K562 (cell line): Measurements from ENCODE around the gene PYCR2. TPM values are rescaled to one million over a fixed set of nuclear protein-coding genes. Genes with fewer than 3 reads are reported as not detected.

ENCODE experiments used
- ATF7 ChIP-seq: fragments of 450-650 bp; IDR thresholded peaks from 2 replicates; pipeline ENCODE4 v1.7.1; 2014; ENCODE audit warnings: mild to moderate bottlenecking, moderate library complexity
- BDP1 ChIP-seq: IDR thresholded peaks from 3 replicates; pipeline ENCODE4 v1.6.1; 2011; ENCODE audit not compliant: insufficient read length, insufficient read depth
- BHLHE40 ChIP-seq: IDR thresholded peaks from 2 replicates; pipeline ENCODE4 v1.6.1; 2011; ENCODE audit warnings: low read length, improper control_type of control experiment
- FOXM1 ChIP-seq, 2 experiments: fragments of 450-650 bp in 1 of 2; sonication (generic) in 1 of 2; formaldehyde crosslinking in 1 of 2; IDR thresholded peaks; 2 replicates each; pipeline versions ENCODE4 v1.6.1 to v1.9.0; 2017 to 2022; ENCODE audit warnings: low read depth in 2 of 2, mild to moderate bottlenecking in 2 of 2, missing genetic modification reagents in 1 of 2, moderate library complexity in 1 of 2
- GTF2F1 ChIP-seq: IDR thresholded peaks from 2 replicates; pipeline ENCODE4 v1.6.1; 2011; ENCODE audit warnings: low read depth, low read length, improper control_type of control experiment
- JUNB ChIP-seq: fragments of 450-650 bp; formaldehyde crosslinking; conservative IDR thresholded peaks from 2 replicates; pipeline ENCODE4 v1.4.0; 2020; ENCODE audit warnings: mild to moderate bottlenecking
- KLF13 ChIP-seq: fragments of 450-650 bp; IDR thresholded peaks from 2 replicates; pipeline ENCODE4 v1.6.1; 2016; ENCODE audit warnings: missing genetic modification characterization, low read depth, mild to moderate bottlenecking, missing compliant biosample characterization, moderate library complexity, borderline replicate concordance
- MAFG ChIP-seq: fragments of 450-650 bp; conservative IDR thresholded peaks from 2 replicates; pipeline ENCODE4 v1.6.1; 2016; ENCODE audit warnings: missing genetic modification characterization, missing compliant biosample characterization
- MCM7 ChIP-seq, 2 experiments: fragments of 450-650 bp; IDR thresholded peaks; 2 replicates each; pipeline ENCODE4 v1.6.1; 2016 to 2018
- POLR3A ChIP-seq: IDR thresholded peaks from 2 replicates; pipeline ENCODE4 v1.6.1; 2011; ENCODE audit warnings: borderline replicate concordance, mild to moderate bottlenecking, moderate library complexity; ENCODE audit not compliant: insufficient read length, insufficient read depth; ENCODE audit errors: extremely low read depth
- RAD21 ChIP-seq, 2 experiments: fragments of 250-450 bp in 1 of 2; fragments of 450-650 bp in 1 of 2; sonication (Bioruptor Pico) in 1 of 2; formaldehyde crosslinking in 1 of 2; IDR thresholded peaks in 1 of 2; conservative IDR thresholded peaks in 1 of 2; 2 replicates each; pipeline versions ENCODE4 v1.4.0 to v1.8.0; 2020 to 2022; ENCODE audit warnings: mild to moderate bottlenecking in 2 of 2, moderate library complexity in 1 of 2
- RBM25 ChIP-seq: fragments of 200-400 bp; formaldehyde crosslinking; IDR thresholded peaks from 2 replicates; pipeline ENCODE4 v1.6.1; 2018; ENCODE audit warnings: low read length, low read depth, moderate library complexity; ENCODE audit not compliant: severe bottlenecking
- TCF3 ChIP-seq: sonication (generic); formaldehyde crosslinking; IDR thresholded peaks from 2 replicates; pipeline ENCODE4 v1.4.0; 2020; ENCODE audit warnings: mild to moderate bottlenecking, missing genetic modification reagents
- TCF7L2 ChIP-seq: fragments of 150-350 bp; IDR thresholded peaks from 2 replicates; pipeline ENCODE4 v1.6.1; 2016; ENCODE audit warnings: low read depth, mild to moderate bottlenecking, low read length, moderate library complexity
- TRIM28 ChIP-seq: fragments of 450-650 bp; IDR thresholded peaks from 2 replicates; pipeline ENCODE4 v1.6.1; 2017
- ZNF232 ChIP-seq: sonication (generic); formaldehyde crosslinking; IDR thresholded peaks from 2 replicates; pipeline ENCODE4 v1.8.0; 2022; ENCODE audit warnings: mild to moderate bottlenecking, missing genetic modification reagents
- ZNF347 ChIP-seq: fragments of 450-650 bp; formaldehyde crosslinking; IDR thresholded peaks from 2 replicates; pipeline ENCODE4 v1.4.0; 2020; ENCODE audit warnings: low read depth, mild to moderate bottlenecking, moderate library complexity
- ZNF766 ChIP-seq: fragments of 200-800 bp; sonication (Bioruptor generic); conservative IDR thresholded peaks from 2 replicates; pipeline ENCODE4 v1.6.1; 2016; ENCODE audit warnings: missing genetic modification characterization, missing compliant biosample characterization
- polyA plus RNA-seq, 8 experiments: library from polyadenylated mRNA; depleted of rRNA in 4 of 8; stranded (reverse) in 5 of 8; unstranded in 3 of 8; fragments of >200 nt; fragmentation: Nextera tagmentation in 2 of 8; fragmentation: Illumina TruSeq in 1 of 8; extraction: Ambion mirVana in 2 of 8; extraction: Trizol in 1 of 8; gene quantifications; 2 replicates each; pipeline versions ENCODE4 v1.2.1 to v1.2.3, GENCODE V29; 2011 to 2014; ENCODE audit warnings: inconsistent platforms in 1 of 8, missing spikeins in 1 of 8
- total RNA-seq, 7 experiments: library from RNA; depleted of rRNA in 6 of 7; stranded (reverse); fragments of >200 nt in 6 of 7; fragmentation: Illumina TruSeq in 2 of 7; extraction: Trizol in 2 of 7; gene quantifications; 2 replicates each; pipeline versions ENCODE4 v1.2.1 to v1.2.3, GENCODE V29; 2011 to 2021; ENCODE audit warnings: low replicate concordance in 1 of 7
- TF ChIP-seq, protein P1 (sequence below): sonication (generic); formaldehyde crosslinking; IDR thresholded peaks from 2 replicates; pipeline ENCODE4 v1.8.0; 2023; ENCODE audit warnings: mild to moderate bottlenecking, missing genetic modification reagents
- TF ChIP-seq, protein P2 (sequence below): fragments of 250-450 bp; sonication (Bioruptor Pico); IDR thresholded peaks from 2 replicates; pipeline ENCODE4 v1.5.1; 2021; ENCODE audit warnings: mild to moderate bottlenecking
- TF ChIP-seq, protein P3 (sequence below): sonication (generic); formaldehyde crosslinking; IDR thresholded peaks from 2 replicates; pipeline ENCODE4 v1.8.1; 2023; ENCODE audit warnings: mild to moderate bottlenecking, missing genetic modification reagents
- TF ChIP-seq, protein P4 (sequence below): fragments of 250-450 bp; sonication (Bioruptor Pico); IDR thresholded peaks from 2 replicates; pipeline ENCODE4 v1.8.0; 2021; ENCODE audit warnings: moderate library complexity, mild to moderate bottlenecking, inconsistent platforms

PYCR2 gene
- total and polyA plus RNA-seq, 9 of the 15 experiments (the other 6 are each of a cell fraction or from before 2014, with no cell fraction given): 5.5 to 219 (median 127) TPM

DNA sequence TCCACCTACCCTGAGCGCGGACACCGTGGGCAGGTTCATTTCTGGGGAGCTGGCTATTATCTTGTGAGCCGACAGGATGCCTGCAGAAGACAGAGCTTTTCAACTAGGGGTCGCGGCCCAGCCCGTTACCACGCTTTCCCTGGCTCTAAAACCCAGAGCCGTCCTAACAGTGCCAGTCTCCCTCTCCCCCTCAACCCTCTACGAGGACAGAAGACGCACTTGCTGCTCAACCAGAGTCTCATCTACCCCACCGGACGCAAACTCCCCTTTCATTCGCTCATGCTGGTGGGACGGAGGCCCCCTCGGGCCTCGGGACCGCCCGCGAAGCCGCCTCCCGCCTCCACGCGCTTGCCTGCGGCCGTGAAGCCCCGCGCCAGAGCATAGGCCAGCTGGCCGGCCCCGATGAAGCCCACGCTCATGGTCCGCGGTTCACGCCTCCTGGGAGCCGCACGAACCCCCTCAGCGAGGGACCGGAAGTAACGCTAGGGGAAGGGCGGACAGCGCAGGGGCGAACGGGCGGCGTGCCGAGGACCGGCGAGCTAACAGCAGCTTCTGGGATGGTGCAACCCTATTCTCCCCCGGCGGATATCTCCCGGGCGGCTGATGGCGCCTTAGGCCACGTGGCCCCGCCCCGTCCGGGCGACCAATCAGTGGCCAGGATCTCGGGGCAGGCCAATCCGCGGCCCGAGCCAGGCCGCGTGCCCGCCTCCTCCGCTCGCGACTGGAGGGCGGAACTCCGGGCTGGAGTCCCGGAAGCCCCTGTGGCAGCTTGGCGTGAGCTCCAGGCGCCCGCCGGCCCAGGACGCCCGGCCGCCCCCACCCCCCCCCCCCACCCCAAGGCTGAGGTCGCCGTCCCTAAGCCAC, at the start of gene PYCR2 (continued):
- TF ChIP-seq POLR3A (no peak), FOXM1 (IDR thresholded peaks at IDR 0.05; ENCODE audit: low read depth) (no peak), FOXM1 (CRISPR knock-in tag; IDR thresholded peaks at IDR 0.05; ENCODE audit: low read depth) (0 out of 2 replicates have a peak, but pooled peaks have one; percentile 52), ZNF347 (0 out of 2 replicates have a peak, but pooled peaks have one; percentile 23), ZNF232 (CRISPR knock-in tag) (no peak), BHLHE40 (peak; percentile 75), MCM7 (IDR thresholded peaks at IDR 0.05) (no peak), TCF7L2 (no peak), GTF2F1 (peak; percentile 33; the same call in 1 of the 2 replicates), TRIM28 (peak; percentile 17; the same call in 1 of the 2 replicates), JUNB (CRISPR knock-in tag) (no peak), ZNF766 (CRISPR knock-in tag) (0 out of 2 replicates have a peak, but pooled peaks have one; percentile 24), TCF3 (CRISPR knock-in tag) (peak; percentile 44; the same call in 1 of the 2 replicates), KLF13 (peak; percentile 87), RAD21 (CRISPR knock-in tag; conservative IDR thresholded peaks at IDR 0.05 in 1 of 2, IDR thresholded peaks at IDR 0.05 in 1 of 2) (peak in 1 of 2 experiments; percentile 16; a peak in 2 of 4 replicates), MAFG (tag) (no peak), BDP1 (no peak), RBM25 (peak; percentile 100), ATF7 (peak; percentile 90; the same call in 1 of the 2 replicates)
- TF ChIP-seq, protein P1, sequence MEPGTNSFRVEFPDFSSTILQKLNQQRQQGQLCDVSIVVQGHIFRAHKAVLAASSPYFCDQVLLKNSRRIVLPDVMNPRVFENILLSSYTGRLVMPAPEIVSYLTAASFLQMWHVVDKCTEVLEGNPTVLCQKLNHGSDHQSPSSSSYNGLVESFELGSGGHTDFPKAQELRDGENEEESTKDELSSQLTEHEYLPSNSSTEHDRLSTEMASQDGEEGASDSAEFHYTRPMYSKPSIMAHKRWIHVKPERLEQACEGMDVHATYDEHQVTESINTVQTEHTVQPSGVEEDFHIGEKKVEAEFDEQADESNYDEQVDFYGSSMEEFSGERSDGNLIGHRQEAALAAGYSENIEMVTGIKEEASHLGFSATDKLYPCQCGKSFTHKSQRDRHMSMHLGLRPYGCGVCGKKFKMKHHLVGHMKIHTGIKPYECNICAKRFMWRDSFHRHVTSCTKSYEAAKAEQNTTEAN: no peak
- TF ChIP-seq, protein P2, sequence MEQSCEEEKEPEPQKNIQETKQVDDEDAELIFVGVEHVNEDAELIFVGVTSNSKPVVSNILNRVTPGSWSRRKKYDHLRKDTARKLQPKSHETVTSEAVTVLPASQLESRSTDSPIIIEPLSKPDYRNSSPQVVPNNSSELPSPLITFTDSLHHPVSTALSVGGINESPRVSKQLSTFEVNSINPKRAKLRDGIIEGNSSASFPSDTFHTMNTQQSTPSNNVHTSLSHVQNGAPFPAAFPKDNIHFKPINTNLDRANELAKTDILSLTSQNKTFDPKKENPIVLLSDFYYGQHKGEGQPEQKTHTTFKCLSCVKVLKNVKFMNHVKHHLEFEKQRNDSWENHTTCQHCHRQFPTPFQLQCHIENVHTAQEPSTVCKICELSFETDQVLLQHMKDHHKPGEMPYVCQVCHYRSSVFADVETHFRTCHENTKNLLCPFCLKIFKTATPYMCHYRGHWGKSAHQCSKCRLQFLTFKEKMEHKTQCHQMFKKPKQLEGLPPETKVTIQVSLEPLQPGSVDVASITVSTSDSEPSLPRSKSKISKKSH (CRISPR knock-in tag): no peak
- TF ChIP-seq, protein P3, sequence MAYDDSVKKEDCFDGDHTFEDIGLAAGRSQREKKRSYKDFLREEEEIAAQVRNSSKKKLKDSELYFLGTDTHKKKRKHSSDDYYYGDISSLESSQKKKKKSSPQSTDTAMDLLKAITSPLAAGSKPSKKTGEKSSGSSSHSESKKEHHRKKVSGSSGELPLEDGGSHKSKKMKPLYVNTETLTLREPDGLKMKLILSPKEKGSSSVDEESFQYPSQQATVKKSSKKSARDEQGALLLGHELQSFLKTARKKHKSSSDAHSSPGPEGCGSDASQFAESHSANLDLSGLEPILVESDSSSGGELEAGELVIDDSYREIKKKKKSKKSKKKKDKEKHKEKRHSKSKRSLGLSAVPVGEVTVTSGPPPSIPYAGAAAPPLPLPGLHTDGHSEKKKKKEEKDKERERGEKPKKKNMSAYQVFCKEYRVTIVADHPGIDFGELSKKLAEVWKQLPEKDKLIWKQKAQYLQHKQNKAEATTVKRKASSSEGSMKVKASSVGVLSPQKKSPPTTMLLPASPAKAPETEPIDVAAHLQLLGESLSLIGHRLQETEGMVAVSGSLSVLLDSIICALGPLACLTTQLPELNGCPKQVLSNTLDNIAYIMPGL (CRISPR knock-in tag): peak; percentile 71; the same call in 1 of the 2 replicates
- TF ChIP-seq, protein P4, sequence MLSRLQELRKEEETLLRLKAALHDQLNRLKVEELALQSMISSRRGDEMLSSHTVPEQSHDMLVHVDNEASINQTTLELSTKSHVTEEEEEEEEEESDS (CRISPR knock-in tag): no peak
